ENCODE measurements around the gene BTBD16.

DNA sequence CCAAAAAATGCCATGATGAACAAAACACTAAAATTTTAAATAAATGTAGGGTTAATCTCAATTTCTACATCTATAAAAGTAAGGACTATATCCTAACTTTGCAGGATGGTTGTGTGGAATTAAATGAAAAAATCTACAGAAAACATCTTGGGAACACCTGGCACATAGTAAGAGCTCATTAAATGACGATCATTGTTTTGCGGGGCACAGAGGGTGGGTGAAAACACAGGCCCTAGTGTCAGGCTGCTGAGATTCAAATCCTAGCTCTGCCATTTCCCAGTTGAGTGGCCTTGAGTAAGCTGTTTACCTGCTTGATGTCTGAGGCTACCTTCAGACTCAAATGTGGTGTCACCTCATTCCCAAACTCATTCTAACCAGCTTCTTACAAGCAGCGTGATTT lies 35.6 kb downstream of the BTBD16 start:
- TF ChIP-seq, protein P1, sequence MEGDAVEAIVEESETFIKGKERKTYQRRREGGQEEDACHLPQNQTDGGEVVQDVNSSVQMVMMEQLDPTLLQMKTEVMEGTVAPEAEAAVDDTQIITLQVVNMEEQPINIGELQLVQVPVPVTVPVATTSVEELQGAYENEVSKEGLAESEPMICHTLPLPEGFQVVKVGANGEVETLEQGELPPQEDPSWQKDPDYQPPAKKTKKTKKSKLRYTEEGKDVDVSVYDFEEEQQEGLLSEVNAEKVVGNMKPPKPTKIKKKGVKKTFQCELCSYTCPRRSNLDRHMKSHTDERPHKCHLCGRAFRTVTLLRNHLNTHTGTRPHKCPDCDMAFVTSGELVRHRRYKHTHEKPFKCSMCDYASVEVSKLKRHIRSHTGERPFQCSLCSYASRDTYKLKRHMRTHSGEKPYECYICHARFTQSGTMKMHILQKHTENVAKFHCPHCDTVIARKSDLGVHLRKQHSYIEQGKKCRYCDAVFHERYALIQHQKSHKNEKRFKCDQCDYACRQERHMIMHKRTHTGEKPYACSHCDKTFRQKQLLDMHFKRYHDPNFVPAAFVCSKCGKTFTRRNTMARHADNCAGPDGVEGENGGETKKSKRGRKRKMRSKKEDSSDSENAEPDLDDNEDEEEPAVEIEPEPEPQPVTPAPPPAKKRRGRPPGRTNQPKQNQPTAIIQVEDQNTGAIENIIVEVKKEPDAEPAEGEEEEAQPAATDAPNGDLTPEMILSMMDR (IDR thresholded peaks at IDR 0.05) = no peak
- TF ChIP-seq POLR2A (IDR thresholded peaks at IDR 0.05) = no peak
